Endothelial cell (in vitro differentiated cells): Measurements from ENCODE around the gene CMBL. TPM values are rescaled to one million over a fixed set of nuclear protein-coding genes. Genes with fewer than 3 reads are reported as not detected.
"Not testable (repeated sequence)": the region's sequence is repeated elsewhere in the genome, so short reads cannot be mapped to it uniquely, and the experiment has no call there.

Source experiments
- DNase-seq: peaks from one replicate; pipeline ENCODE4 v3.0.0; 2021; ENCODE audit warnings: low spot score
- H3K27ac Mint-ChIP-seq: one replicate; pipeline ENCODE4 v1.8.0; 2021; ENCODE audit warnings: mixed read lengths, inconsistent platforms; ENCODE audit not compliant: unreplicated experiment
- H3K27me3 Mint-ChIP-seq: one replicate; pipeline ENCODE4 v1.8.0; 2021; ENCODE audit warnings: mild to moderate bottlenecking, moderate library complexity, mixed read lengths, inconsistent platforms; ENCODE audit not compliant: unreplicated experiment
- H3K36me3 Mint-ChIP-seq: one replicate; pipeline ENCODE4 v1.8.0; 2021; ENCODE audit warnings: mild to moderate bottlenecking, low read depth, mixed read lengths, inconsistent platforms; ENCODE audit not compliant: unreplicated experiment
- H3K4me1 Mint-ChIP-seq: one replicate; pipeline ENCODE4 v1.8.0; 2021; ENCODE audit warnings: mild to moderate bottlenecking, mixed read lengths, inconsistent platforms; ENCODE audit not compliant: unreplicated experiment
- H3K4me3 Mint-ChIP-seq: one replicate; pipeline ENCODE4 v1.8.0; 2021; ENCODE audit warnings: mild to moderate bottlenecking, mixed read lengths, inconsistent platforms; ENCODE audit not compliant: unreplicated experiment
- H3K9me3 Mint-ChIP-seq: one replicate; pipeline ENCODE4 v1.8.0; 2021; ENCODE audit warnings: mixed read lengths, inconsistent platforms; ENCODE audit not compliant: unreplicated experiment
- CTCF ChIP-seq: fragments of 200-600 bp; sonication (generic); IDR thresholded peaks from one replicate; pipeline ENCODE4 v1.5.0; 2021; ENCODE audit warnings: antibody characterized with exemption; ENCODE audit not compliant: unreplicated experiment
- total RNA-seq: library from RNA; stranded (reverse); fragmentation: NEBNext Ultra II Directional; extraction: Animal tissue kit (Norgen Biotek cat#: 25700); gene quantifications from one replicate; pipeline ENCODE4 v1.2.1, GENCODE V29; 2021; ENCODE audit not compliant: unreplicated experiment

CMBL gene
- total RNA-seq, 1 donor from 2014 or later = 13.1 TPM

DNA sequence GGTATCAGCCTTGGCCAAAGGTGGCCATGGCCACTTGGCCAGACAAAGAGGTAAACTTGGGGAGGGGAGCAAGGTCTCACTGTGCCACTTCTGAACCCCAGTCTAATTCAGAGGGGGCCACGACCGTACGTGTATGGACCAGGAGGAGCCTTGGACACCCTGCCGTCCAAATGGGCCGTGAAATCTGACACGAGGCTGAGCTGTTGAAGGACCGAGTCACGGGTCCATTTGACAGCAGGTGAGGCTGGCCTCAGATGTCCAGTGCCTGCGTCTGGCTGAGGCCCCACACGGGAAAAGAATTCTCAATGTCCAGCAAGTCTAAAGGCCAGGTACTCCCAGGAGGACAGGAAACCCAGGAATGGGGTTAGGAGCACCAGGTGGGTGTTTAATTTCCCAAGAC is 17.7 kb downstream of the CMBL start:
- H3K4me1 Mint-ChIP-seq = peaks cover 12% of the 10 kb centered on the region
- no peak for DNase-seq
- H3K36me3 Mint-ChIP-seq = peaks cover 25% of the 10 kb centered on the region
- no peak for TF ChIP-seq CTCF
- peaks cover 7% of the 10 kb centered on the region for H3K27me3 Mint-ChIP-seq
- H3K9me3 Mint-ChIP-seq = no peaks in the 10 kb centered on the region
- H3K27ac Mint-ChIP-seq = no peak overlapping the region
- H3K4me3 Mint-ChIP-seq = no peak overlapping the region

DNA sequence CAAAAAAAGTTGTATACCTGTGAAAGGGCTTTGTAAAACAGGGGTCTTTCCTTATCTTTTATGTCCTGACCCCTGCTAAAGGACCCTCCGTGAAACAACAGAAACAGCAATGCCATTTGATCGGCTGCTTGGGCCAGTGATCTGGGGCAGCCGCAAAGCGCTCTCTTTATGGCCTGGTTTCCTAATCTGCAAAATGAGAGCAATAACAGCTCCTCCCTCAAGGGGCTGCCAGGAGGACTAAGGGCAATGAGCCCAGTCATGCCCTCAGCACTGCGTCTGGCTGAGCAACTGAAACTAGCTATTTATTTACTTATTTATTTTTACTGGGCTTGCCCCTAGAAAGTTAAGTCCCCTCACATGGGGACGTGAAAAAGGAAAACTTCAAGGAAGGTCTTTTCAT is 18.3 kb downstream of the CMBL start:
- Mint-ChIP-seq H3K9me3 (no peaks in the 10 kb centered on the region), H3K27me3 (peaks cover 4% of the 10 kb centered on the region), H3K36me3 (peaks cover 21% of the 10 kb centered on the region), H3K4me1 (peaks cover 9% of the 10 kb centered on the region), H3K4me3 (no peak overlapping the region), H3K27ac (no peak overlapping the region)
- DNase-seq = no peak
- no peak for TF ChIP-seq CTCF

- TF ChIP-seq CTCF = no peak
- no peaks in the 10 kb centered on the region for H3K9me3 Mint-ChIP-seq
- no peak overlapping the region for H3K27ac Mint-ChIP-seq
- H3K27me3 Mint-ChIP-seq = peaks cover 2% of the 10 kb centered on the region
- H3K4me3 Mint-ChIP-seq = no peak overlapping the region
- H3K36me3 Mint-ChIP-seq = peaks cover 18% of the 10 kb centered on the region
- no peak for DNase-seq
- peaks cover 10% of the 10 kb centered on the region for H3K4me1 Mint-ChIP-seq
Measured at GRCh38 chr5:10288592-10289219, 19.0 kb downstream of the CMBL start.

- Mint-ChIP-seq H3K27me3 (peaks cover 2% of the 10 kb centered on the region), H3K27ac (no peak overlapping the region), H3K9me3 (no peaks in the 10 kb centered on the region), H3K4me3 (no peak overlapping the region), H3K36me3 (peaks cover 16% of the 10 kb centered on the region), H3K4me1 (peaks cover 11% of the 10 kb centered on the region)
- TF ChIP-seq CTCF = no peak
- no peak for DNase-seq
Measured at GRCh38 chr5:10286862-10287227, 20.9 kb downstream of the CMBL start.

DNA sequence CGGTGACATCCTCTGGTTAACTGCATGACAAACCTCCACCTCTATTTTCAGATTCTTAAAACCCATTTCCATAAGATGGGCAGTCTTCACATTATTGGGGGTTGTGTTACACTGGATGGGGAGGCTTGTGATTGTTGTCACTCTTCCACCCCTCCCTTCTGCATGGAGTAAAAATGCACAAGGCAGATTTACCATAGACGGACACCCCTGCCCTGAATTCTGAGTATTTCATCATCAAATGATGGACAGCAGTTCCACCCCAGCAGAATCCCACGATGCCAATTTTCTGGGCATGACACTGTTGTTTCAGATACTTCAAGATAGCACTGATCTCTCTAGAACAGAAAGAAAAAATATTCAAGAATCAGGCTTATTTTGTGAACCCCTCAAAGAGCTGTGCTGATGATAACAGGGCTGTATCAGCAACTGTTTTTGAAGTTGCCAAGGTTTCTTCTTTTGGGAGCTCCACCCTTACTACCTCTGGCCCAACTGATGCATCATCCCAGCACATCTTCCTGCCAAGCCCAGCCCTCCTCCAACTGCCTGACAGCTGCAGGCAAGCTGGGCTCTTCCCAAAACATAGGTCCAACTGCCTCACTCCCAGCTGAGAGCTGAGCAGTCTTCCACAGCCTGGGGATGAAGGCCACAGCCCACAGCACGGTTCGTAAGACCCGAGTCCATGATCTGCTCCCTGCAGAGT is 21.4 kb downstream of the CMBL start:
- H3K4me3 Mint-ChIP-seq = no peak overlapping the region
- TF ChIP-seq CTCF = no peak
- H3K27me3 Mint-ChIP-seq = peaks cover 2% of the 10 kb centered on the region
- no peak overlapping the region for H3K27ac Mint-ChIP-seq
- H3K36me3 Mint-ChIP-seq = peaks cover 16% of the 10 kb centered on the region
- no peak for DNase-seq
- peaks cover 9% of the 10 kb centered on the region for H3K4me1 Mint-ChIP-seq
- no peaks in the 10 kb centered on the region for H3K9me3 Mint-ChIP-seq

DNA sequence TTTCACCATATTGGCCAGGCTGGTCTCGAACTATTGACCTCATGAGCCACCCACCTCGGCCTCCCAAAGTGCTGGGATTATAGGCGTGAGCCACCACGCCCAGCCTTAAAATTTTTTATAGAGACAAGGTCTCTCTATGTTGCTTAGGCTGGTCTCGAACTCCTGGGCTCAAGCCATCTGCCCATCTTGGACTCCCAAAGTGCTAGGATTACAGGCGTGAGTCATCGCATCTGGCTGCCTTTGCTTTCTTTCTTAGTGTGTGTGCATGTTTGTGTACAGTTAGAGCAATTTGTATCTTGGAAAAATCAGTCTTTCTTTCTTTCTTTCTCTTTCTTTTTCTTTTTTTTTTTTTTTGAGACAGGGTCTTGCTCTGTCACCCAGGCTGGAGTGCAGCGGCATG is 22.3 kb downstream of the CMBL start:
- DNase-seq, H3K4me3 Mint-ChIP-seq, H3K27ac Mint-ChIP-seq, H3K4me1 Mint-ChIP-seq, H3K27me3 Mint-ChIP-seq, H3K9me3 Mint-ChIP-seq: not testable (repeated sequence)
- peaks cover 12% of the 10 kb centered on the region for H3K36me3 Mint-ChIP-seq
